Daoy (cell line): ENCODE measurements around the gene TVP23A. TPM values are rescaled to one million over a fixed set of nuclear protein-coding genes. Genes with fewer than 3 reads are reported as not detected.
"Not testable (repeated sequence)": the region's sequence is repeated elsewhere in the genome, so short reads cannot be mapped to it uniquely, and the experiment has no call there.

Experiments
- DNase-seq: peaks from one replicate; pipeline ENCODE4 v3.0.0-alpha.2; 2015; ENCODE audit warnings: low read depth
- total RNA-seq: library from RNA; depleted of rRNA; stranded (reverse); fragments of >200 nt; shearing (Covaris generic); gene quantifications from 2 replicates; pipeline ENCODE4 v1.2.3, GENCODE V29; 2014

The TVP23A gene
- total RNA-seq, 1 experiment from 2014 or later = not detected

- DNase-seq = no peak
Measured at GRCh38 chr16:10799736-10800135, 18.9 kb downstream of the TVP23A start.

- DNase-seq = no peak
Measured at GRCh38 chr16:10791048-10791447, 27.5 kb downstream of the TVP23A start.

GRCh38 chr16:10788630-10789029 lies 30.0 kb downstream of the TVP23A start:
- not testable (repeated sequence) for DNase-seq

- no peak for DNase-seq
Measured at GRCh38 chr16:10787304-10787703, 31.3 kb downstream of the TVP23A start.

- no peak for DNase-seq
Measured at GRCh38 chr16:10782628-10783027, 36.0 kb downstream of the TVP23A start.

GRCh38 chr16:10780628-10781027 lies 38.0 kb downstream of the TVP23A start:
- no peak for DNase-seq

- not testable (repeated sequence) for DNase-seq
Measured at GRCh38 chr16:10779908-10780307, 38.7 kb downstream of the TVP23A start.

- DNase-seq = no peak
Measured at GRCh38 chr16:10777356-10777755, 41.2 kb downstream of the TVP23A start.

- DNase-seq = not testable (repeated sequence)
Measured at GRCh38 chr16:10776923-10777322, 41.7 kb downstream of the TVP23A start.

GRCh38 chr16:10776280-10776679 lies 42.3 kb downstream of the TVP23A start:
- no peak for DNase-seq

GRCh38 chr16:10770907-10771306 lies 47.7 kb downstream of the TVP23A start:
- DNase-seq = no peak

- no peak for DNase-seq
Measured at GRCh38 chr16:10769381-10769780, 49.2 kb downstream of the TVP23A start.

- no peak for DNase-seq
Measured at GRCh38 chr16:10767127-10767526, 51.5 kb downstream of the TVP23A start.

- DNase-seq = no peak
Measured at GRCh38 chr16:10765772-10766171, 52.8 kb downstream of the TVP23A start.

GRCh38 chr16:10763456-10763855 lies 55.1 kb downstream of the TVP23A start:
- no peak for DNase-seq

GRCh38 chr16:10762336-10763016 lies 56.1 kb downstream of the TVP23A start:
- no peak for DNase-seq

- no peak for DNase-seq
Measured at GRCh38 chr16:10761373-10761772, 57.2 kb downstream of the TVP23A start.

GRCh38 chr16:10760858-10761257 lies 57.7 kb downstream of the TVP23A start:
- no peak for DNase-seq

- no peak for DNase-seq
Measured at GRCh38 chr16:10756574-10756973, 62.0 kb downstream of the TVP23A start.

- DNase-seq = peak; percentile 36
Measured at GRCh38 chr16:10754941-10755340, 63.7 kb downstream of the TVP23A start.

- no peak for DNase-seq
Measured at GRCh38 chr16:10753670-10754069, 64.9 kb downstream of the TVP23A start.

- no peak for DNase-seq
Measured at GRCh38 chr16:10752843-10753523, 65.6 kb downstream of the TVP23A start.

GRCh38 chr16:10751291-10751697 lies 67.3 kb downstream of the TVP23A start:
- no peak for DNase-seq
